Left ventricle myocardium inferior (tissue), 1 donor: ENCODE data around the gene NRF1. TPM values are rescaled to one million over a fixed set of nuclear protein-coding genes. Genes with fewer than 3 reads are reported as not detected.

Source experiments
- DNase-seq: peaks from one replicate; pipeline ENCODE4 v3.0.0-alpha.2; 2020
- H3K27ac ChIP-seq: fragments of 200-600 bp; replicated peaks from 2 replicates; pipeline ENCODE4 v1.8.0; 2021
- H3K27me3 ChIP-seq: fragments of 200-600 bp; 2 replicates; pipeline ENCODE4 v1.8.0; 2021; ENCODE audit warnings: low read depth
- H3K36me3 ChIP-seq: fragments of 200-600 bp; 2 replicates; pipeline ENCODE4 v1.8.0; 2021
- H3K4me1 ChIP-seq: fragments of 200-600 bp; 2 replicates; pipeline ENCODE4 v1.8.0; 2021
- H3K4me3 ChIP-seq: fragments of 200-600 bp; 2 replicates; pipeline ENCODE4 v1.8.0; 2021; ENCODE audit warnings: mild to moderate bottlenecking, moderate library complexity
- H3K9me3 ChIP-seq: fragments of 200-600 bp; replicated peaks from 2 replicates; pipeline ENCODE4 v1.8.0; 2021
- intact Hi-C: fragments of 100-400 bp; cut with micrococcal nuclease; formaldehyde crosslinking; loops from one replicate; pipeline ENCODE4 v1.11.0; 2022
- microRNA-seq: library from miRNA; unstranded; fragments of <30 nt; microRNA quantifications from one replicate; pipeline ENCODE4 v1.2.0, GENCODE V29; 2020
- total RNA-seq: library from RNA; stranded (reverse); fragmentation: NEBNext Ultra II Directional; extraction: Animal tissue kit (Norgen Biotek cat#: 25700); gene quantifications from one replicate; pipeline ENCODE4 v1.2.1, GENCODE V29; 2021
- TF ChIP-seq, protein P1 (sequence below): fragments of 200-600 bp; IDR thresholded peaks from 2 replicates; pipeline ENCODE4 v1.8.0; 2021; ENCODE audit warnings: antibody characterized with exemption, mild to moderate bottlenecking, borderline replicate concordance
- donor health status: DM: no; HTN: yes; CAD: no; lungs with severe emphysema.

NRF1 gene
- total RNA-seq, 1 donor from 2014 or later: 9.6 TPM

DNA sequence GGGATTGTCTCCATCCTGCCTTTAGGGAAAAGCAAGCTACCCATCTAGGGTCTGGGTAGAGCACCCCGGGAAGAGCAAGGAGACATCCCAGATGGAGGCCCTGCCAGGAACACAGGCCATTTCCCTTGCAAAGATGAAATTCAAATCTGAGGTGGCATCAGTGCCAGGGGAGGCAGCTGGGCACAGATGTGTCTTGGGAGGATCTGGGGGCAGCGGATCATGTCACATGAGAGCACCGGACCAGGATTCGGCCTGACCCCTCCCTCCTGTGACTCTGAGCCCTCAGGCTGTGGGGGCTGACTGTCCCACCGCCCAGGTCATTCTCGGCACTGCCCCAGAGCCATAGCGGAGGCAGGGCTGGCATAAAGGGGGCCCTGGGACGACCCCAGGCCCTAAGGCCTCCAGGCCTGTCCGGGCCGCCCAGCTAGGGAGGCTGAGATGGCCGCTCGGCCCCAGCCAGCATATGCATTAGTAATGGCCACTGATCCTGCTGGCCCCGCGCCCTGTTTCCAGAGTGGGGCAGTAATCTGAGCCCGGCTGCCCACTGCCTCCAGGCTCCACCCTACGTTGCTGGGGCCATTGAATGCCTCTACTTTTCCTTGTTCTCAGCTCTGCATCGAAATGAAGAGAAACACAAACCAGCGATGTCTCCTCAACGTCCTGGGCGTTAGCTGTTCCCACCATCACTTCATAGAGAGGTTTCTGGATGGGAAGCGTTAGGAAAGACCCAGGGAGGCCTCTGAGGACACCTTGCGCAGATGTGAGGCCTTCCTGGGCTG is 192.8 kb downstream of the NRF1 start:
- TF ChIP-seq, protein P1, sequence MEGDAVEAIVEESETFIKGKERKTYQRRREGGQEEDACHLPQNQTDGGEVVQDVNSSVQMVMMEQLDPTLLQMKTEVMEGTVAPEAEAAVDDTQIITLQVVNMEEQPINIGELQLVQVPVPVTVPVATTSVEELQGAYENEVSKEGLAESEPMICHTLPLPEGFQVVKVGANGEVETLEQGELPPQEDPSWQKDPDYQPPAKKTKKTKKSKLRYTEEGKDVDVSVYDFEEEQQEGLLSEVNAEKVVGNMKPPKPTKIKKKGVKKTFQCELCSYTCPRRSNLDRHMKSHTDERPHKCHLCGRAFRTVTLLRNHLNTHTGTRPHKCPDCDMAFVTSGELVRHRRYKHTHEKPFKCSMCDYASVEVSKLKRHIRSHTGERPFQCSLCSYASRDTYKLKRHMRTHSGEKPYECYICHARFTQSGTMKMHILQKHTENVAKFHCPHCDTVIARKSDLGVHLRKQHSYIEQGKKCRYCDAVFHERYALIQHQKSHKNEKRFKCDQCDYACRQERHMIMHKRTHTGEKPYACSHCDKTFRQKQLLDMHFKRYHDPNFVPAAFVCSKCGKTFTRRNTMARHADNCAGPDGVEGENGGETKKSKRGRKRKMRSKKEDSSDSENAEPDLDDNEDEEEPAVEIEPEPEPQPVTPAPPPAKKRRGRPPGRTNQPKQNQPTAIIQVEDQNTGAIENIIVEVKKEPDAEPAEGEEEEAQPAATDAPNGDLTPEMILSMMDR: no peak

DNA sequence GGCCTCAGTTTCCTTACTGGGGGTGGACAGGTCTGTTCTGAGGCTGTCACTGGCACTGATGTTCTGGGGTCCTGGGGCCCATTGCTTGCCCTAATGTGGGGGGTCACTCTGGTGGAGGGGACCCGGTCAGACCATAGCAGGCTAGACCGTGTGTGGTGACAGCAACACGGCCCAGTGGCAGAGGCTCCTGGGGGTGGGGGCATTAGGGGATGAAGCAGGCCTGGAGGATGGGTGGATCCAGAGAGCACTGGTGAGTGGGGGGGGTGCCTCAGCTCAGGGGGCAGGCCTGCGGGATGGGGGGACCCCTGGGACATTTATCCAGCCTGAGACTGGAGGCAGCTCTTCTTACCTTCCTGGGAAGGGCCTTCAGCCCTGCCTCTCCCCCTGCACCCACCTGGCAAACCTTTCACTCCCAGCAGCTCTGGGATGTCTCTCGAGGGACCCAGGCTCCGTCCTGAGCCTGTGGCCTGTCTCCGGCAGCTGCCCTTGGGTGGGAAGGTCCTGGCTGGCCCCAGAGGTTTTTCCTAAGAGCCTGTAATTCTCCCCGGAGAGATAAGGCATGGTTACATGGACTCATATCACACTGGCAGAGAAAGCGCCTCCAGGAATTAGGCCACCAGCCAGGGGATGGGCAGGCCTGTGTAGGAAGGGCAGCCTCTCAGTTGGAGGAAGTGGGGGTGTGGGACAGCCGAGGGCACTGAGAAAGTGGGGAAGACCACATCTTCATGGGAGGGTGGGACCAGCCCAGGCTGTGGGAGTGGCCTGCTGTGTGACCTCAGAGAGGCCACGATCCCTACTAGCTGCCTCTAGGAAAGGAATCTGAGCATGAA is 193.6 kb downstream of the NRF1 start:
- peak; percentile 33 for DNase-seq
- Histone ChIP-seq H3K9me3 (no peaks in the 10 kb centered on the region), H3K4me1 (peaks cover 2% of the 10 kb centered on the region), H3K4me3 (no peak overlapping the region), H3K27me3 (peaks cover 8% of the 10 kb centered on the region), H3K27ac (no peak overlapping the region), H3K36me3 (no peaks in the 10 kb centered on the region)
- intact Hi-C loops: no loop called here
- TF ChIP-seq, protein P1: no peak

More for the DNA sequence above, 192.8 kb downstream of the NRF1 start:
- Histone ChIP-seq H3K4me3 (no peak overlapping the region), H3K27me3 (peaks cover 16% of the 10 kb centered on the region), H3K4me1 (peaks cover 2% of the 10 kb centered on the region), H3K36me3 (no peaks in the 10 kb centered on the region), H3K9me3 (no peaks in the 10 kb centered on the region), H3K27ac (no peak overlapping the region)
- intact Hi-C loops: no loop called here
- no peak for DNase-seq

Small RNAs within 50 kb of the gene (microRNA-seq; reads per million reads assigned to microRNA genes)
- gene MIR182 (67.7 reads per million, percentile 52 among the genes with 10 or more reads in this experiment), gene MIR183 (16.8 reads per million, percentile 36 among the genes with 10 or more reads in this experiment), gene MIR96 (2.5 reads per million)

Other genes with a start within 250 kb of the NRF1 start
- 17.1 TPM for gene STRIP2, start 177.3 kb upstream of the NRF1 start, total RNA-seq
- gene SMKR1, start 109.2 kb upstream of the NRF1 start, total RNA-seq: not detected